Measurements from ENCODE around the gene LCLAT1.

The LCLAT1 gene

GRCh38 chr2:30621836-30622235 is 174.8 kb downstream of the LCLAT1 start:
- TF ChIP-seq POLR2AphosphoS5 (IDR thresholded peaks at IDR 0.05; ENCODE audit: low read depth, low read length) = no peak
- TF ChIP-seq, protein P1, sequence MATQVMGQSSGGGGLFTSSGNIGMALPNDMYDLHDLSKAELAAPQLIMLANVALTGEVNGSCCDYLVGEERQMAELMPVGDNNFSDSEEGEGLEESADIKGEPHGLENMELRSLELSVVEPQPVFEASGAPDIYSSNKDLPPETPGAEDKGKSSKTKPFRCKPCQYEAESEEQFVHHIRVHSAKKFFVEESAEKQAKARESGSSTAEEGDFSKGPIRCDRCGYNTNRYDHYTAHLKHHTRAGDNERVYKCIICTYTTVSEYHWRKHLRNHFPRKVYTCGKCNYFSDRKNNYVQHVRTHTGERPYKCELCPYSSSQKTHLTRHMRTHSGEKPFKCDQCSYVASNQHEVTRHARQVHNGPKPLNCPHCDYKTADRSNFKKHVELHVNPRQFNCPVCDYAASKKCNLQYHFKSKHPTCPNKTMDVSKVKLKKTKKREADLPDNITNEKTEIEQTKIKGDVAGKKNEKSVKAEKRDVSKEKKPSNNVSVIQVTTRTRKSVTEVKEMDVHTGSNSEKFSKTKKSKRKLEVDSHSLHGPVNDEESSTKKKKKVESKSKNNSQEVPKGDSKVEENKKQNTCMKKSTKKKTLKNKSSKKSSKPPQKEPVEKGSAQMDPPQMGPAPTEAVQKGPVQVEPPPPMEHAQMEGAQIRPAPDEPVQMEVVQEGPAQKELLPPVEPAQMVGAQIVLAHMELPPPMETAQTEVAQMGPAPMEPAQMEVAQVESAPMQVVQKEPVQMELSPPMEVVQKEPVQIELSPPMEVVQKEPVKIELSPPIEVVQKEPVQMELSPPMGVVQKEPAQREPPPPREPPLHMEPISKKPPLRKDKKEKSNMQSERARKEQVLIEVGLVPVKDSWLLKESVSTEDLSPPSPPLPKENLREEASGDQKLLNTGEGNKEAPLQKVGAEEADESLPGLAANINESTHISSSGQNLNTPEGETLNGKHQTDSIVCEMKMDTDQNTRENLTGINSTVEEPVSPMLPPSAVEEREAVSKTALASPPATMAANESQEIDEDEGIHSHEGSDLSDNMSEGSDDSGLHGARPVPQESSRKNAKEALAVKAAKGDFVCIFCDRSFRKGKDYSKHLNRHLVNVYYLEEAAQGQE (IDR thresholded peaks at IDR 0.05; ENCODE audit: insufficient read depth in 1 of 2, low read depth in 2 of 2, low read length in 2 of 2) = no peak
- no peak for TF ChIP-seq FOXP2 (optimal IDR thresholded peaks at IDR 0.05; ENCODE audit: borderline replicate concordance, extremely low read depth, extremely low read length, insufficient read depth)
- TF ChIP-seq SIN3A (IDR thresholded peaks at IDR 0.05; ENCODE audit: borderline replicate concordance, insufficient read depth, low read length) = no peak
- TF ChIP-seq TAF1 (IDR thresholded peaks at IDR 0.05; ENCODE audit: borderline replicate concordance, insufficient read depth, low read length) = no peak

DNA sequence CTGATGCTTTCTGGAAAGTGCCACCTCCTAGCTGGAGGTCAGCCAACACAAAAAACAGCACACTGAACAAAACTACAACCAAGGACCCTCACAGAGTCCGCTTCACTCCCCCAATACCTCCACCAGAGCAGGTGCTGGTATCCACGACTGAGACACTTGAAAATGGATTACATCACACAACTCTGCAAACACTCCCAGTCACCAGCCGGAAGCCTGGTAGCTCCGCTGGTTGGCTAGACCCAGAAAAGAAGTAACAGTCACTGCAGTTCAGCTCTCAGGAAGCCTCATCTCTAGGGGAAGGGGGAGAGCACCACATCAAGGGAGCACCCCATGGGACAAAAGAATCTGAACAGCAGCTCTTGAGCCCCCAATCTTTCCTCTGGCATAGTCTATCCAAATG is 175.4 kb downstream of the LCLAT1 start:
- TF ChIP-seq POLR2AphosphoS5 (IDR thresholded peaks at IDR 0.05; ENCODE audit: low read depth, low read length) (no peak), TAF1 (IDR thresholded peaks at IDR 0.05; ENCODE audit: borderline replicate concordance, insufficient read depth, low read length) (no peak), FOXP2 (optimal IDR thresholded peaks at IDR 0.05; ENCODE audit: borderline replicate concordance, extremely low read depth, extremely low read length, insufficient read depth) (no peak)

GRCh38 chr2:30625276-30625675 is 178.2 kb downstream of the LCLAT1 start:
- TF ChIP-seq TAF1 (IDR thresholded peaks at IDR 0.05; ENCODE audit: borderline replicate concordance, insufficient read depth, low read length) = no peak

DNA sequence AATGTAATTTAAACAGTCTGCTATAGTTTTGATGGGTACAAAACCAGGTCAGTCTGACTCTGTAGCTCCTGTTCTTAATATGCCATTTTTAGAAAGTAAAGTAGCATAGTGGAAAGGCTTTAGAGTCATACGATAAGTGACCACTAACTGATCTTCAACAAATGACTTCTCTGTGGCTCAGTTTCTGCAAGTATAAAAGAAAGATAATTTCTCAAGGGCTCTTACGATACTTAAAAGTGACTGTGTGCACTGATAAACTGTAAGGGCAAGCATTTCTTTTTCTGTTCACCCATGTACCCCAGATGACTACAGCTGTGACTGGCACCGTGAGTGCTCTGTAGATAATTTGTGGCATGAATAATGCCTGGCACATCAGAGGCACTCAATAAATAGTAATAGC is 178.7 kb downstream of the LCLAT1 start:
- TF ChIP-seq FOXP2 (optimal IDR thresholded peaks at IDR 0.05; ENCODE audit: borderline replicate concordance, extremely low read depth, extremely low read length, insufficient read depth) (no peak), TAF1 (IDR thresholded peaks at IDR 0.05; ENCODE audit: borderline replicate concordance, insufficient read depth, low read length) (no peak), SIN3A (IDR thresholded peaks at IDR 0.05; ENCODE audit: borderline replicate concordance, insufficient read depth, low read length) (no peak), POLR2AphosphoS5 (IDR thresholded peaks at IDR 0.05; ENCODE audit: low read depth, low read length) (no peak)
- TF ChIP-seq, protein P1 (IDR thresholded peaks at IDR 0.05; ENCODE audit: insufficient read depth in 1 of 2, low read depth in 2 of 2, low read length in 2 of 2) = no peak

GRCh38 chr2:30626397-30626796 is 179.4 kb downstream of the LCLAT1 start:
- TF ChIP-seq POLR2AphosphoS5 (IDR thresholded peaks at IDR 0.05; ENCODE audit: low read depth, low read length) = no peak
- no peak for TF ChIP-seq SIN3A (IDR thresholded peaks at IDR 0.05; ENCODE audit: borderline replicate concordance, insufficient read depth, low read length)
- TF ChIP-seq, protein P1 (IDR thresholded peaks at IDR 0.05; ENCODE audit: insufficient read depth in 1 of 2, low read depth in 2 of 2, low read length in 2 of 2) = no peak
- no peak for TF ChIP-seq FOXP2 (optimal IDR thresholded peaks at IDR 0.05; ENCODE audit: borderline replicate concordance, extremely low read depth, extremely low read length, insufficient read depth)
- TF ChIP-seq TAF1 (IDR thresholded peaks at IDR 0.05; ENCODE audit: borderline replicate concordance, insufficient read depth, low read length) = no peak

GRCh38 chr2:30627151-30627550 is 180.1 kb downstream of the LCLAT1 start:
- no peak for TF ChIP-seq SIN3A (IDR thresholded peaks at IDR 0.05; ENCODE audit: borderline replicate concordance, insufficient read depth, low read length)
- TF ChIP-seq FOXP2 (optimal IDR thresholded peaks at IDR 0.05; ENCODE audit: borderline replicate concordance, extremely low read depth, extremely low read length, insufficient read depth) = no peak
- TF ChIP-seq, protein P1 (IDR thresholded peaks at IDR 0.05; ENCODE audit: insufficient read depth in 1 of 2, low read depth in 2 of 2, low read length in 2 of 2) = no peak
- no peak for TF ChIP-seq POLR2AphosphoS5 (IDR thresholded peaks at IDR 0.05; ENCODE audit: low read depth, low read length)
- TF ChIP-seq TAF1 (IDR thresholded peaks at IDR 0.05; ENCODE audit: borderline replicate concordance, insufficient read depth, low read length) = no peak
